GM21529 (cell line): ENCODE results near the gene CAPN1.
"Not testable (repeated sequence)": the region's sequence is repeated elsewhere in the genome, so short reads cannot be mapped to it uniquely, and the experiment has no call there.

Experiments
- ATAC-seq: cut with Tn5 transposase; IDR thresholded peaks from one replicate; pipeline ENCODE4 v1.9.1; 2021; ENCODE audit not compliant: unreplicated experiment

Gene CAPN1

GRCh38 chr11:65215441-65216076, 33.8 kb downstream of the CAPN1 start:
- no peak for ATAC-seq

GRCh38 chr11:65216830-65217229, 35.1 kb downstream of the CAPN1 start:
- ATAC-seq = no peak

- no peak for ATAC-seq
Observed at GRCh38 chr11:65217441-65218423, 36.0 kb downstream of the CAPN1 start.

- no peak for ATAC-seq
Observed at GRCh38 chr11:65218446-65218845, 36.7 kb downstream of the CAPN1 start.

- ATAC-seq = no peak
Observed at GRCh38 chr11:65219930-65220213, 38.1 kb downstream of the CAPN1 start.

GRCh38 chr11:65221026-65221425, 39.3 kb downstream of the CAPN1 start:
- no peak for ATAC-seq

GRCh38 chr11:65223011-65223410, 41.3 kb downstream of the CAPN1 start:
- ATAC-seq = no peak

- no peak for ATAC-seq
Observed at GRCh38 chr11:65224930-65225278, 43.2 kb downstream of the CAPN1 start.

GRCh38 chr11:65225279-65226102, 43.8 kb downstream of the CAPN1 start:
- no peak for ATAC-seq

GRCh38 chr11:65226103-65226442, 44.3 kb downstream of the CAPN1 start:
- ATAC-seq = no peak

GRCh38 chr11:65227879-65228278, 46.2 kb downstream of the CAPN1 start:
- ATAC-seq = no peak

- no peak for ATAC-seq
Observed at GRCh38 chr11:65236194-65237059, 54.7 kb downstream of the CAPN1 start.

- not testable (repeated sequence) for ATAC-seq
Observed at GRCh38 chr11:65238302-65238701, 56.6 kb downstream of the CAPN1 start.

- no peak for ATAC-seq
Observed at GRCh38 chr11:65241134-65241533, 59.4 kb downstream of the CAPN1 start.

- ATAC-seq = no peak
Observed at GRCh38 chr11:65241692-65242091, 60.0 kb downstream of the CAPN1 start.

- ATAC-seq = no peak
Observed at GRCh38 chr11:65242389-65242788, 60.7 kb downstream of the CAPN1 start.

- ATAC-seq = no peak
Observed at GRCh38 chr11:65243797-65244196, 62.1 kb downstream of the CAPN1 start.

- ATAC-seq = not testable (repeated sequence)
Observed at GRCh38 chr11:65245046-65245445, 63.3 kb downstream of the CAPN1 start.

GRCh38 chr11:65246506-65246905, 64.8 kb downstream of the CAPN1 start:
- ATAC-seq = no peak

GRCh38 chr11:65248184-65248710, 66.5 kb downstream of the CAPN1 start:
- not testable (repeated sequence) for ATAC-seq

- no peak for ATAC-seq
Observed at GRCh38 chr11:65251476-65251875, 69.7 kb downstream of the CAPN1 start.
